HepG2 (cell line): ENCODE data around the gene ANKRD2.

ENCODE experiments used
- CTCF ChIP-seq: sonication (generic); formaldehyde crosslinking; IDR thresholded peaks from 2 replicates; pipeline ENCODE4 v1.5.0; 2020; ENCODE audit warnings: mild to moderate bottlenecking, missing genetic modification reagents, moderate library complexity
- ISL2 ChIP-seq: sonication (generic); formaldehyde crosslinking; IDR thresholded peaks from 2 replicates; pipeline ENCODE4 v1.5.0; 2020; ENCODE audit warnings: missing genetic modification reagents
- ZFP1 ChIP-seq: IDR thresholded peaks from 2 replicates; pipeline ENCODE4 v1.6.1; 2016

GRCh38 chr10:97580421-97581367 lies 8.1 kb downstream of the ANKRD2 start:
- TF ChIP-seq ISL2 (CRISPR knock-in tag) (no peak), CTCF (CRISPR knock-in tag) (no peak), ZFP1 (CRISPR knock-in tag) (no peak)
